ENCODE measurements around the gene SLAMF9. TPM values are rescaled to one million over a fixed set of nuclear protein-coding genes. Genes with fewer than 3 reads are reported as not detected.
"Not testable (repeated sequence)": the region's sequence is repeated elsewhere in the genome, so short reads cannot be mapped to it uniquely, and the experiment has no call there.

The SLAMF9 gene
- polyA plus RNA-seq, 2 donors = 0.05 to 0.14 TPM

GRCh38 chr1:159911326-159912070 is 42.5 kb downstream of the SLAMF9 start:
- no peak overlapping the region for H3K4me3 ChIP-seq (ENCODE audit: low read depth in 1 of 2, low read length in 2 of 2)
- H3K27ac ChIP-seq (ENCODE audit: low read depth in 2 of 2, low read length in 1 of 2) = peak overlapping the region; percentile 29 to 38
- peaks cover 0 to 17% of the 10 kb centered on the region in 2 donors for H3K4me1 ChIP-seq (ENCODE audit: control insufficient read depth in 2 of 2, insufficient read depth in 2 of 2, low read length in 1 of 2)
- WGBS, 2 donors = 67 to 80% methylated on average over 6 of the region's 6 CpGs
- H3K9me3 ChIP-seq (ENCODE audit: control insufficient read depth in 2 of 2, insufficient read depth in 1 of 2, low read depth in 1 of 2, low read length in 1 of 2) = no peaks in the 10 kb centered on the region
- H3K36me3 ChIP-seq (ENCODE audit: control insufficient read depth in 2 of 2, insufficient read depth in 2 of 2, low read length in 1 of 2) = no peaks in the 10 kb centered on the region
- H3K27me3 ChIP-seq (ENCODE audit: control insufficient read depth in 1 of 2, insufficient read depth in 2 of 2, low read length in 2 of 2) = no peaks in the 10 kb centered on the region

GRCh38 chr1:159908031-159908940 is 45.8 kb downstream of the SLAMF9 start:
- H3K4me1 ChIP-seq (ENCODE audit: control insufficient read depth in 2 of 2, insufficient read depth in 2 of 2, low read length in 1 of 2) = peaks cover 0 to 10% of the 10 kb centered on the region in 2 donors
- H3K9me3 ChIP-seq (ENCODE audit: control insufficient read depth in 2 of 2, insufficient read depth in 1 of 2, low read depth in 1 of 2, low read length in 1 of 2) = no peaks in the 10 kb centered on the region
- H3K27me3 ChIP-seq (ENCODE audit: control insufficient read depth in 1 of 2, insufficient read depth in 2 of 2, low read length in 2 of 2) = no peaks in the 10 kb centered on the region
- 76 to 91% methylated on average over 9 of the region's 9 CpGs for WGBS, 2 donors
- H3K36me3 ChIP-seq (ENCODE audit: control insufficient read depth in 2 of 2, insufficient read depth in 2 of 2, low read length in 1 of 2) = no peaks in the 10 kb centered on the region
- H3K4me3 ChIP-seq (ENCODE audit: low read depth in 1 of 2, low read length in 2 of 2) = no peak overlapping the region
- no peak overlapping the region for H3K27ac ChIP-seq (ENCODE audit: low read depth in 2 of 2, low read length in 1 of 2)

GRCh38 chr1:159906960-159907359 is 47.1 kb downstream of the SLAMF9 start:
- WGBS, 2 donors = 37 to 65% methylated on average over 1 of the region's 1 CpG
- no peak overlapping the region for H3K27ac ChIP-seq (ENCODE audit: low read depth in 2 of 2, low read length in 1 of 2)

GRCh38 chr1:159904036-159904435 is 50.0 kb downstream of the SLAMF9 start:
- not testable (repeated sequence) for H3K4me3 ChIP-seq (ENCODE audit: low read depth in 1 of 2, low read length in 2 of 2); H3K27me3 ChIP-seq (ENCODE audit: control insufficient read depth in 1 of 2, insufficient read depth in 2 of 2, low read length in 2 of 2); H3K27ac ChIP-seq (ENCODE audit: low read depth in 2 of 2, low read length in 1 of 2); H3K36me3 ChIP-seq (ENCODE audit: control insufficient read depth in 2 of 2, insufficient read depth in 2 of 2, low read length in 1 of 2); H3K9me3 ChIP-seq (ENCODE audit: control insufficient read depth in 2 of 2, insufficient read depth in 1 of 2, low read depth in 1 of 2, low read length in 1 of 2); H3K4me1 ChIP-seq (ENCODE audit: control insufficient read depth in 2 of 2, insufficient read depth in 2 of 2, low read length in 1 of 2)
- 72 to 76% methylated on average over 3 of the region's 3 CpGs for WGBS, 2 donors

More at GRCh38 chr1:159906960-159907359, 47.1 kb downstream of the SLAMF9 start:
- H3K36me3 ChIP-seq (ENCODE audit: control insufficient read depth in 2 of 2, insufficient read depth in 2 of 2, low read length in 1 of 2) = peaks cover 0 to 3% of the 10 kb centered on the region in 2 donors
- no peaks in the 10 kb centered on the region for H3K27me3 ChIP-seq (ENCODE audit: control insufficient read depth in 1 of 2, insufficient read depth in 2 of 2, low read length in 2 of 2)
- no peak overlapping the region for H3K4me3 ChIP-seq (ENCODE audit: low read depth in 1 of 2, low read length in 2 of 2)
- no peaks in the 10 kb centered on the region for H3K9me3 ChIP-seq (ENCODE audit: control insufficient read depth in 2 of 2, insufficient read depth in 1 of 2, low read depth in 1 of 2, low read length in 1 of 2)
- H3K4me1 ChIP-seq (ENCODE audit: control insufficient read depth in 2 of 2, insufficient read depth in 2 of 2, low read length in 1 of 2) = peaks cover 0 to 10% of the 10 kb centered on the region in 2 donors

- no peaks in the 10 kb centered on the region for H3K27me3 ChIP-seq (ENCODE audit: control insufficient read depth in 1 of 2, insufficient read depth in 2 of 2, low read length in 2 of 2)
- peaks cover 0 to 3% of the 10 kb centered on the region in 2 donors for H3K36me3 ChIP-seq (ENCODE audit: control insufficient read depth in 2 of 2, insufficient read depth in 2 of 2, low read length in 1 of 2)
- H3K27ac ChIP-seq (ENCODE audit: low read depth in 2 of 2, low read length in 1 of 2) = no peak overlapping the region
- peaks cover 0 to 9% of the 10 kb centered on the region in 2 donors for H3K4me1 ChIP-seq (ENCODE audit: control insufficient read depth in 2 of 2, insufficient read depth in 2 of 2, low read length in 1 of 2)
- H3K9me3 ChIP-seq (ENCODE audit: control insufficient read depth in 2 of 2, insufficient read depth in 1 of 2, low read depth in 1 of 2, low read length in 1 of 2) = no peaks in the 10 kb centered on the region
- 94 to 97% methylated on average over 3 of the region's 3 CpGs for WGBS, 2 donors
- no peak overlapping the region for H3K4me3 ChIP-seq (ENCODE audit: low read depth in 1 of 2, low read length in 2 of 2)
Observed at GRCh38 chr1:159902541-159902940, 51.5 kb downstream of the SLAMF9 start.

Other genes starting within 250 kb of the SLAMF9 start
- not detected for gene CRP, start 239.6 kb downstream of the SLAMF9 start, polyA plus RNA-seq
- gene DUSP23, start 173.3 kb downstream of the SLAMF9 start, polyA plus RNA-seq = 10 to 100 TPM; 70.6 to 92.5 TPM
- gene FCRL6, start 151.9 kb downstream of the SLAMF9 start, polyA plus RNA-seq = under 1 TPM; 0.04 to 0.08 TPM
- gene SLAMF8, start 127.4 kb downstream of the SLAMF9 start, polyA plus RNA-seq = under 1 TPM; 0.33 to 0.81 TPM
- 1 to 10 TPM; 4.2 to 4.4 TPM for gene VSIG8, start 91.6 kb downstream of the SLAMF9 start, polyA plus RNA-seq
- gene CFAP45, start 54.1 kb downstream of the SLAMF9 start, polyA plus RNA-seq = under 1 TPM; 0.44 to 0.61 TPM
- 100 to 1,000 TPM; 309 to 366 TPM for gene TAGLN2, start 28.7 kb downstream of the SLAMF9 start, polyA plus RNA-seq
- 10 to 100 TPM in 1 of 2 donors, 1 to 10 TPM in 1; 7.4 to 16.1 TPM for gene IGSF9, start 8.6 kb downstream of the SLAMF9 start, polyA plus RNA-seq
- 1 to 10 TPM; 2.1 TPM for gene PIGM, start 77.8 kb upstream of the SLAMF9 start, polyA plus RNA-seq
- gene KCNJ10, start 115.9 kb upstream of the SLAMF9 start, polyA plus RNA-seq = not detected
- gene KCNJ9, start 127.3 kb upstream of the SLAMF9 start, polyA plus RNA-seq = not detected
- 10 to 100 TPM; 12.6 to 16.1 TPM for gene IGSF8, start 144.4 kb upstream of the SLAMF9 start, polyA plus RNA-seq
- gene ATP1A2, start 161.5 kb upstream of the SLAMF9 start, polyA plus RNA-seq = 1 to 10 TPM; 3.4 to 4.3 TPM
- under 1 TPM in 1 of 2 donors, not detected in 1; 0.06 TPM for gene ATP1A4, start 197.4 kb upstream of the SLAMF9 start, polyA plus RNA-seq
- under 1 TPM; 0.14 to 0.35 TPM for gene CASQ1, start 236.3 kb upstream of the SLAMF9 start, polyA plus RNA-seq

Measured in esophagus (tissue), 2 donors.